Urothelium cell line (cell line): ENCODE measurements around the gene GJB3.
"Not testable (repeated sequence)": the region's sequence is repeated elsewhere in the genome, so short reads cannot be mapped to it uniquely, and the experiment has no call there.

Source experiments
- DNase-seq: peaks from one replicate; pipeline ENCODE4 v3.0.0; 2011; ENCODE audit warnings: low spot score, mixed read lengths
- FAIRE-seq: peaks from 2 replicates; lab custom pipeline; 2011; peaks lifted over from hg19 to GRCh38; lab: Jason Lieb, UNC

The GJB3 gene

DNA sequence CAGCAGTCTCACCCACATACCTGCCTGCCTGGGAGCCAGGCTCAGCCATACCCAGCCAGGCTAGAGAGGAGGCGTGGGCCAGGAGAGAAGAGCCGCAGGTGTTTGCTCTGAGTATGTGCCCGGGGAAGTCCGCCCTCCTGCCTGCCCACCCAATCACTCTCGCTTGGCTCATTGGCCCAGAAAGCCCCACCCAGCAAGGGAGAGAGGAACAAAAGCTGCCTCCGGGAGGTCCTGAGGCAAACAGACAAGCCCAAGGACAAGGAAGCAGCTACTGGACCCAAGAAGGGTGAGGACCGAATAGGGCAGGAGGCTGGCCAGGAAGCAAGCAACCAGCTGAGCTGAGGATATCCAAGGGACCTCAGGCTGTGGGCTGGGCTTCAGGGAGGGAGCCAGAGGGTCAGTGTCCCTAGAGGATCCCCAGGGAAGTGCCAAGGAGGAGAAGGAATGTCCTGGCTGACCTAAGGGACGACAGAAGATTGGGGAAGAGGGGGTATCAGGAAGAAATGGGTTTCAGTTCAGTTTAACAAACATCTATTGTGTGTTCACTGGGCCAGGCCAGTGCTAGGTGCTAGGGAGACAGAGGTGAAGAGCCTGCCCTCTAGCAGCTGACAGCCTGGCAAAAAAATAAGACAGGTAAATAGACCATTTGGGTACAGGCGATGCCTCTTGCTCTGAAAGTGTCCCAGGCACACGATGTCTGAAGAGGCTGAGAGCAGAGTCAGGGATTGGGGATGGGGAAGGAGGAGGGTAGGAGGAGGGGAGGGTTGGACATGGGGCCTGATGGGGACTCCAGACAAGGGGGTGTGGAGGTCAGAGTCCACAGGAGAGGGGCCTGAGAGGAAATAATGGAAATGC is 21.3 kb upstream of the GJB3 start, which contains the start of gene GJB4:
Gene GJB4, plus strand, starts transcription at position 238 of the 855 bp plus-strand sequence. CDS start 1,515 bp downstream, outside the sequence.
- peak; percentile 23 for DNase-seq
- FAIRE-seq, result no peak

DNA sequence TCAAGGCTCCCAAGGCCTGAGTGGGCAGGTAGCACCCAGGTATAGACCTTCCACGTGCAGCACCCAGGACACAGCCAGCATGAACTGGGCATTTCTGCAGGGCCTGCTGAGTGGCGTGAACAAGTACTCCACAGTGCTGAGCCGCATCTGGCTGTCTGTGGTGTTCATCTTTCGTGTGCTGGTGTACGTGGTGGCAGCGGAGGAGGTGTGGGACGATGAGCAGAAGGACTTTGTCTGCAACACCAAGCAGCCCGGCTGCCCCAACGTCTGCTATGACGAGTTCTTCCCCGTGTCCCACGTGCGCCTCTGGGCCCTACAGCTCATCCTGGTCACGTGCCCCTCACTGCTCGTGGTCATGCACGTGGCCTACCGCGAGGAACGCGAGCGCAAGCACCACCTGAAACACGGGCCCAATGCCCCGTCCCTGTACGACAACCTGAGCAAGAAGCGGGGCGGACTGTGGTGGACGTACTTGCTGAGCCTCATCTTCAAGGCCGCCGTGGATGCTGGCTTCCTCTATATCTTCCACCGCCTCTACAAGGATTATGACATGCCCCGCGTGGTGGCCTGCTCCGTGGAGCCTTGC is 19.7 kb upstream of the GJB3 start:
- FAIRE-seq, result peak; percentile 58
- DNase-seq, result no peak

DNA sequence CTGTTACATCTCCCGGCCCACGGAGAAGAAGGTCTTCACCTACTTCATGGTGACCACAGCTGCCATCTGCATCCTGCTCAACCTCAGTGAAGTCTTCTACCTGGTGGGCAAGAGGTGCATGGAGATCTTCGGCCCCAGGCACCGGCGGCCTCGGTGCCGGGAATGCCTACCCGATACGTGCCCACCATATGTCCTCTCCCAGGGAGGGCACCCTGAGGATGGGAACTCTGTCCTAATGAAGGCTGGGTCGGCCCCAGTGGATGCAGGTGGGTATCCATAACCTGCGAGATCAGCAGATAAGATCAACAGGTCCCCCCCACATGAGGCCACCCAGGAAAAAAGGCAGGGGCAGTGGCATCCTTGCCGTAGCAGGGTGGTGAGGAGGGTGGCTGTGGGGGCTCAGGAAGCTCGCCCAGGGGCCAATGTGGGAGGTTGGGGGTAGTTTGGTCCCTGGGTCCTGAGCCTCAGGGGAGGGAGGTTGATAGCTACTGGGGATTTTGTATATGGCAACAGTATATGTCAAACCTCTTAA is 19.2 kb upstream of the GJB3 start:
- DNase-seq (no peak), FAIRE-seq (no peak)

DNA sequence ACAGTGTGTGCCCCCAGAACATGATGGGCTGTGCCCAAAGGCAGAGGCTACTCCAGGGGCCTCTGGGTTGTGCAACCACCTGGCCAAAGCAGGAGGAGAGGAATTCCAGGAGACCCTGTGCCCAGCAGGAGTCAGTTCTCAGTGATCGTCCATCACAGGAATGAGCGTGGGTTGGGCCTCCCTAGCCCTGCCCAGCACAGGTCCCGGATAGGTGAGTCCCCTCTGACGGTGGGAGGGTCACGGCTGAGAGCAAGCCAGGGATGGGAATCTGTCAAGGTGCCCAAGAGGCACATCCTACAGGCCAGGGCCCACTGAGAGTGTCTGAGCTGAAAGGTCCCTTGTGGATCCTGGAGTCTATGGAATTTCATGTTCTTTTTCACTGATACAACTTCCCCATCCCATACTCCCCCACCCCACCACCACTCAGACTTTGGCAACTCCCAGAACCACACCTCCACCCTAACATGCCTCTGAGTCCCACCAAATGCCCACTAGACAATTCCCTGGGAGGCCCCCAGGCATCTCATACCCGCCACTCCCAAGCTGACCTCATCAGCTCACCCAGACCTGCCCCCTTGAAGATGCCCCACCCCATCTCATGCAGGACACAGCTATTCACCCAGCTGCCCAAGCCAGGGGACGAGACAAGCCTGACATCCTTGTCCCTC is 18.4 kb upstream of the GJB3 start:
- FAIRE-seq, result no peak
- DNase-seq, result peak; percentile 46

DNA sequence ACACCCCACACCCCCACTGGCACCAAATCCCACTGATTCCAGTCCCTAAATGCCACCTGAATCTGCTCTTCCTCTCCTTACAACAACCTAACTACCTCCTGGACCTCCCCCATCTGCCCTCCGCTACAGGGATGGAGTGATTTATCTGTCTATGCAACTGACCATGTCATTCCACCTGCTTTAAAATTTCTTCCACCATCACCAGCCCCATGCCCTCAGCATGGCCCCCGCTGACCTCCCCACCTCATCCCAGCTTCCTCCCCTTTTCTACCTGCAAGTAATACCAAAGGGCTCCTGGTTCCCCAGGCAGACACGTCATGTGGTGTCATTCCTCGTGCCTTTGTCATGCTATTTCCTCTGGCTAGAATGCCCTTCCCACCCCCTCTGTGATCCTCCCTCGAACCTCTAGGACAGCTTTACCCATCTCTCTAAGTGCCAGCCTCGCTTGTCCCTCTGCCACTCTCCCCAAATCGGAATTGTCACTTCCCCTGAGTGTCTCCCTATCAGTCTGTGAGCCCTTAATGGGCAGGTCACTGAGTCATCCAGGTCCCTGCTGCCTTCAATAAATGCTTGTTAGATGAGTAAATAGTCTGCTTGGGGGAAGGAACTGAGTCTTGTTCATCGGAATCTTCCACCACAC is 17.8 kb upstream of the GJB3 start:
- peak; percentile 82 for DNase-seq
- peak; percentile 42 for FAIRE-seq

DNA sequence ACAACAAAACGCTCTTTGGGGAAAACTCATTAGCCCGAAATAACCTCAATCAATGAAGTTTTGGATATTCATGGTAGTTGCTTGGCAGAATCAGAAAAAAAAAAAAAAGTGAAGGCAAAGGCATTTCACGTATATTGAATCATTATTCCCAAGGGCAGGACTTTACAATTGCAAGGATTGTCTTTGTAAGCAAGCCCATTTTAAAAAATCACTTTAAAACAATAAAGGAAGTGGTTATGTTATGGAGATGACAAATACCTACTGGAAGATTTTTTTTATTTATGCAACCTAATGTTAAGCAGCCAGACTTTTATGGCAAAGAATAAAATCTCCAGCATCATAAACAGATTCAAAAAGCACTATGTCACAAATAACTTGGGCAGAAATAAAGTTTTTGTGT is 12.2 kb upstream of the GJB3 start:
- no peak for FAIRE-seq
- no peak for DNase-seq

- FAIRE-seq, result peak; percentile 35
- no peak for DNase-seq
These were observed 10.0 kb upstream of the GJB3 start for GRCh38 chr1:34770891-34771504.

- DNase-seq (no peak), FAIRE-seq (no peak)
These were observed 9.2 kb upstream of the GJB3 start for GRCh38 chr1:34771573-34772371.

- DNase-seq, result not testable (repeated sequence)
These were observed 7.9 kb upstream of the GJB3 start for GRCh38 chr1:34773114-34773513.

GRCh38 chr1:34774957-34775356 is 6.1 kb upstream of the GJB3 start:
- DNase-seq (no peak), FAIRE-seq (no peak)

More at GRCh38 chr1:34773114-34773513, 7.9 kb upstream of the GJB3 start:
- FAIRE-seq, result not testable (repeated sequence)

DNA sequence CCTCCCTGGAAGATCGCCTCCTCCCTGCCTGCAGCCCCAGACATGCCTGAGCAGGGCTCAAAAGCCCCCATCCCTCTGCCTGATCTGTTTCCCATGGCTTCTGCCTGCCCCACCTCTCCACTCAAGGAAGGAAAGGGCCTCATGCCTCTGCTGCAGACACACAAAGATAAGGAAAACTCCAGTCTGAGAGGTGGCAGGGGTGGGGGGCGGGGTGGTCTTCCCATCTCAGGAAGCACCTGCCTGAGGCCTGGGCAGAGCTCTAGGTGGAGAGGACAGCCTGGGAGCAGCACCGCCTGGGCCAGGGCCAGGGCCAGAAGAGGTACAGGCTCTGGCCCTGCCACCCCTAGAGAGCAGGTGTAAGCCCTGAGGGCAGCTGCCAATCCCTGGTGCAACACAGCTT is 4.1 kb upstream of the GJB3 start:
- FAIRE-seq (no peak), DNase-seq (no peak)

- DNase-seq, result no peak
- peak; percentile 97 for FAIRE-seq
These were observed 3.3 kb upstream of the GJB3 start for GRCh38 chr1:34777519-34778321.

DNA sequence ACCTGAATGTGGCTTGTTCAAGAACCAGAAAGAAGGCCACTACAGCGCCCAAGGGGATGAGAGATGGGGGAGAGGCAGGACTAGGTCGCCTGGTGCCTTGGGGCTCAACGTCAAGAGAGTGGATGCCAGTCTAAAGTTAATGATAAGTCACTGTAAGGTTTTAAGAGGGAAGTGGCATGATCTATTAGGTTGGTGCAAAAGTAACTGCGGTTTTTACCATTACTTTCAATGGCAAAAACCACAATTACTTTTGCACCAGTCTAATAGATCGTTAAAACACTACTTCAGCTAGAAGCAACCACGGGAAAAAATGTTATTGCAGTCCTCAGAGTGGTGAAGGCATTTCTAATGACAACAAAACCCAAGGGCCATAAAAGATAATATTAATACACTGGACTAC is 2.6 kb upstream of the GJB3 start:
- DNase-seq (no peak), FAIRE-seq (no peak)

GRCh38 chr1:34779005-34779404 is 2.0 kb upstream of the GJB3 start:
- DNase-seq, result no peak
- no peak for FAIRE-seq

DNA sequence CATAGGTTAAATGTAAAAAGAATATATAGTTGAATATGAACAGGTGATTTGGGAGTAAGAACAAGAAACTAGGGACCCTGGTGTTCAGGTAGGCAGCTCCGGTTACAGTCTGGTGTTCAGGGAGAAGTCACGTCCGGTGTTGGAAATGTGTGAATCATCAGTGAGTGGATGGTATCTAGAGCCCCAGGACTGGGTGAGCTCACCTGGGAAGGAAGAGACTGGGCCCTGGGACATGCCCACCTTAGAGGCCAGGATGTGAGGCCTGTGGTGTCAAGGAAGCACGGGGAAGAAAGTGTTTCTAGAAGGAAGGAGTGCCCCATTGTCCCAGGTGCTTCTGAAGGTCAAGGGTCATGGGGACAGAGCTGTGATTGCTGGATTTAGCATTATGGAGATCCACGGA is 1.5 kb upstream of the GJB3 start:
- FAIRE-seq, result no peak
- DNase-seq, result no peak

DNA sequence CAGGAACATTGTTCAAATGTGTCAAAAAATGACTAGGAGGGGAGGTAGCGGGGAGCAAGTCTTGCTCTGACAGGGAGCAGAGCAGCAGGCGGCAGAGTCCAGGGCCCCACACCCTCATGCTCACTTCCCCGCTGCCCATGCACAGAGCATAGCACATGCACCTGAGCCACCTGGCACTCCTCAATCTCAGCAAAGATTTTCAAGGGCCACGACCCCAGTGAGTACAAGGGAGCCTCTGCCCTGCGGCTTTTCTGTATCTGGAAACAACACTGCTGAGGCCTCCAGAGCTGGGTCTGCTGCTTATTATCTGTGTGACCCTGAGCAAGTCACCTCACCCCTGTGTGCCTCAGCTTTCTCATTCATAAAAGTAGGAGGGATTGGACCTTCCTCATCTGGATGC is 1.1 kb upstream of the GJB3 start:
- no peak for DNase-seq
- no peak for FAIRE-seq

DNA sequence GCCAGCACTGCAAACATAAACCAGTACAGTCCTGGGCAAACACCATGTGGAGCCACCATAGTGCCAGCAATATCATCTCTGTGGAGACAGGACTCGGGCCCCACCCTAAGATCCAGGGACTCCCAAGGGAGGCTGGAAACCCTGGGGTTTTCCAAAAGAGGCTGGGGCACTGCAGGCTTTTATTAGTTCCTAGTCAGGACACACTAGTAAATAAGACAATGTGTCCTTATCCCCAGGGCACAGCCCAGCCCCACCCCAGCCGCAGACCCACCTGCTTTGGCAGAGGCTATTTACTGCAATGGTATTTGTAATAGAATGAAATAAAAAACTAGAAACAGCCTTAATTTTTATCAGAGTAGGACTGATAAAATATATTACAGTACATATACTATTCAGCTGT is 486 bp upstream of the GJB3 start:
- no peak for FAIRE-seq
- no peak for DNase-seq

DNA sequence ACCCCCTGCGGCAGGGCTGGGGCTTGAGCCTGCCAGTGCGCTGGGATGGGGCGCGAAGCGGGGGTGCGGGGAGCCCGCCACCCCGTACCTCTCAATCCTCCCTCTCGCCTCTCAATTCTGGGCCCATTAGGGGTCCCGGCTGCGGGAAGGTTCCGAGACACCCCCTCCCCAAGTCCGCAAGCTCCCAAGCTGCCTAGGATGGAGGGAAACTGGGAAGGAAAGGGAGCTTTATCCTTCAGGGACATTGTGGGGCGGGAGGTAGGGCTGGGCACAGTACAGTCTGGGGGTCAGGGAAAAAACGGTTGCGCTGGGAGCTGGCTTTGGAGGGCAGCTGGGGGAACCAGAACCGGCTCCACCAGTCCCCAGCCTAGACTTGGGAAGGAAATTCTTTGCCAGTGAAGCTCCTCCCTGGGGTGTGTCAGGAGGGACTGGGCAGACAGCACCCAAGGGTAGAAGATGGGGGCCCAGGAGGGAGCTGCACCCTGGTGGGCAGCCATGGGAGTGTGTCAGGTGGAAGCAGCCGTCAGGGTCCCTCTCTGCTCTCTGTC is 904 bp downstream of the GJB3 start:
- no peak for FAIRE-seq
- no peak for DNase-seq

- FAIRE-seq (no peak), DNase-seq (no peak)
These were observed 3.8 kb downstream of the GJB3 start for GRCh38 chr1:34784751-34785221.
